ENCODE results near the gene KIF24. TPM values are rescaled to one million over a fixed set of nuclear protein-coding genes. Genes with fewer than 3 reads are reported as not detected.
A peak's percentile ranks its signal among the peaks of the same experiment; 100 is the strongest.
"Not testable (repeated sequence)": the region's sequence is repeated elsewhere in the genome, so short reads cannot be mapped to it uniquely, and the experiment has no call there.

KIF24 gene
- total RNA-seq, 1 donor from 2014 or later, result 9.6 TPM

GRCh38 chr9:34366365-34366764, 37.3 kb upstream of the KIF24 start:
- DNase-seq (ENCODE audit: extremely low spot score, unreplicated experiment), result no peak
- Mint-ChIP-seq H3K27ac (no peak overlapping the region), H3K4me1 (ENCODE audit: unreplicated experiment) (peaks cover 22% of the 10 kb centered on the region), H3K4me3 (no peak overlapping the region), H3K36me3 (peaks cover 23% of the 10 kb centered on the region), H3K27me3 (no peaks in the 10 kb centered on the region), H3K9me3 (peaks cover 17% of the 10 kb centered on the region)
- TF ChIP-seq CTCF (conservative IDR thresholded peaks at IDR 0.05), result no peak

DNA sequence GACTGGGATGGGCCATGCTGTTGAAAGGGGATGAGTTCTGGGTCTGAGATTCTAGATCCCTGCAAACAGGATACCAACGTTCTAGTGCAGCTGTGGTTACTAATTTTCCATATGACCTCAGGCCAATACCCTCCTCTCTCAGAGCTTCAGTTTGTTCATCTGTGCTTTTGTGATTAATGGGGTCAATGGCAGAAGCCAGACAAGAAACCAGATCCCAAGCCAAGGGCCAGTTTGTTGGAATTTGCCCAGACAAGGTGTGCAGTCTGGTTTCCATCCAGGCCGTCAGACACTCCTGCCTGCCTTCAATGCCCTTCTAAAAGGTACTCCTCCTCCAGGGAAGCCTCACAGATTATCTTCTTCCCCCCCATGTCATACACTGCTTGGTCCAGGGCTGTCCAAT, 36.2 kb upstream of the KIF24 start:
- Mint-ChIP-seq H3K27me3 (no peaks in the 10 kb centered on the region), H3K27ac (no peak overlapping the region), H3K36me3 (peaks cover 20% of the 10 kb centered on the region), H3K9me3 (peaks cover 17% of the 10 kb centered on the region), H3K4me1 (ENCODE audit: unreplicated experiment) (peaks cover 22% of the 10 kb centered on the region), H3K4me3 (no peak overlapping the region)
- DNase-seq (ENCODE audit: extremely low spot score, unreplicated experiment), result no peak
- TF ChIP-seq CTCF (conservative IDR thresholded peaks at IDR 0.05), result no peak

GRCh38 chr9:34363619-34364351, 34.7 kb upstream of the KIF24 start:
- Mint-ChIP-seq H3K27ac (peak overlapping the region; percentile 66), H3K27me3 (no peaks in the 10 kb centered on the region), H3K4me1 (ENCODE audit: unreplicated experiment) (peaks cover 18% of the 10 kb centered on the region), H3K9me3 (peaks cover 15% of the 10 kb centered on the region), H3K4me3 (peak overlapping the region; percentile 49), H3K36me3 (peaks cover 14% of the 10 kb centered on the region)
- DNase-seq (ENCODE audit: extremely low spot score, unreplicated experiment), result no peak
- TF ChIP-seq CTCF (conservative IDR thresholded peaks at IDR 0.05), result no peak

- Mint-ChIP-seq H3K4me1 (ENCODE audit: unreplicated experiment) (peaks cover 18% of the 10 kb centered on the region), H3K4me3 (no peak overlapping the region), H3K27me3 (no peaks in the 10 kb centered on the region), H3K36me3 (peaks cover 9% of the 10 kb centered on the region), H3K9me3 (peaks cover 15% of the 10 kb centered on the region), H3K27ac (no peak overlapping the region)
- DNase-seq (ENCODE audit: extremely low spot score, unreplicated experiment), result no peak
- no peak for TF ChIP-seq CTCF (conservative IDR thresholded peaks at IDR 0.05)
Measured at GRCh38 chr9:34362614-34363214, 33.6 kb upstream of the KIF24 start.

- H3K27ac Mint-ChIP-seq; H3K36me3 Mint-ChIP-seq; H3K4me3 Mint-ChIP-seq; H3K27me3 Mint-ChIP-seq; H3K9me3 Mint-ChIP-seq; DNase-seq (ENCODE audit: extremely low spot score, unreplicated experiment); H3K4me1 Mint-ChIP-seq (ENCODE audit: unreplicated experiment): not testable (repeated sequence)
Measured at GRCh38 chr9:34352957-34353356, 23.9 kb upstream of the KIF24 start.

- not testable (repeated sequence) for DNase-seq (ENCODE audit: extremely low spot score, unreplicated experiment); H3K36me3 Mint-ChIP-seq; H3K27me3 Mint-ChIP-seq; H3K4me1 Mint-ChIP-seq (ENCODE audit: unreplicated experiment); H3K4me3 Mint-ChIP-seq; H3K9me3 Mint-ChIP-seq; H3K27ac Mint-ChIP-seq
Measured at GRCh38 chr9:34352122-34352652, 23.1 kb upstream of the KIF24 start.

Data from type B pancreatic cell (in vitro differentiated cells).